ENCODE data around the gene HSP90AB1.

- no peak for TF ChIP-seq CTCF (IDR thresholded peaks at IDR 0.05)
- no peak for TF ChIP-seq POLR2A (IDR thresholded peaks at IDR 0.05)
Measured at GRCh38 chr6:44294832-44295791, 48.2 kb downstream of the HSP90AB1 start.

All from heart left ventricle (tissue), 13 donors.